Inferior parietal cortex (tissue), 1 donor: ENCODE data around the gene CSMD2.
A peak's percentile ranks its signal among the peaks of the same experiment; 100 is the strongest.

ENCODE experiments used
- DNase-seq: peaks from one replicate; pipeline ENCODE4 v3.0.0-alpha.2; 2016; ENCODE audit errors: extremely low spot score

Gene CSMD2

DNA sequence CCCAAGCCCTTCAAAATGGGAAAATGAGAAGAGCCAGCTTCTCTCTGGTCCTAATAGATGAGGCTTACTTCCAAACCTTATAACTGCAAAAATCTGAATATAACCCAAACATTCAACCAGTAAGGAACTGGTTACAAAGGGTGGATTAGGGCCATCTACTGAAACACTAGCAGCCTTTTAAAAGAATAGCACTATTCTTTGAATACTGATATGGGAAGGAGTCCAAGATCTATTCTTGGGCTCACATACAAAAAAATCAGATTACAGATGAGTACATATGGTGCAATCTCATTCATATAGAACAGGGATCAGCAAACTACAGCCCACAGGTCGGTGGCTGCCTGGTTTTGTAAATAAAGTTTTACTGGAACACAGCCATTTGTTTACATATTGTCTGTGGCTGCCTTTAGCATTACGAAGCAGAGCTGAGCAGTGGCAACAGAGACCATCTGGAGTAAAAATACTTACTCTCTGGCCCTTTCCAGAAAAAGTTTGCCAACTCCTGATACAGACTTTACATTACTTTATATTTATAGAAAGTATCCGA is 524.8 kb downstream of the CSMD2 start:
- no peak for DNase-seq

DNA sequence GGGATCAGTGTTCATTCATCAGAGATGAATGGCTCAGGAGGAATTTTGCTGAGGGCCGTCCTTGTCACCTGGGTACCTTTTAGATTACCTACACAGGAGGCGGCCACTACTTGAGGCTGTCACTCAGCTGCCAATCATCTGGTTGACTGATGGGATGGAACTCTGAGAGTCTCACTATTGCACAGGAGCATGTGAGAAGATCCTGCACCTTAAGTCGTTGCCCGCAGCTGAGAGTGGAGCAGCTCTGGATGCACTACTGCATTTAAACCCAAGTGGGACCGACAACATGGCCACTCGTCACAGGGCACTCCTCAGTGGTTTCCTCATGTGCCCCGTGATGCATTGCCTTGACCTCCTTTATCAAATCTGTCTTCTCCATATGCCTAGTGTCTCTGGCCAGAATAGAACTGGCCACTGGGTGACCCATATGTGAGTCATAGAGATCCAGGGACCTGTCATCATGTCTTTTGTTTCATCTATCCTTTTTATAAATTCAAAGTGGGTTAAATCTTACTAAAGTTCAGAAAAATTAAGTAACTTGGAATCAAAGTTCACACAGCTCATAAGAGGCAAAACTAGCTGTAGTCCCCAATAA is 527.1 kb downstream of the CSMD2 start:
- no peak for DNase-seq

DNA sequence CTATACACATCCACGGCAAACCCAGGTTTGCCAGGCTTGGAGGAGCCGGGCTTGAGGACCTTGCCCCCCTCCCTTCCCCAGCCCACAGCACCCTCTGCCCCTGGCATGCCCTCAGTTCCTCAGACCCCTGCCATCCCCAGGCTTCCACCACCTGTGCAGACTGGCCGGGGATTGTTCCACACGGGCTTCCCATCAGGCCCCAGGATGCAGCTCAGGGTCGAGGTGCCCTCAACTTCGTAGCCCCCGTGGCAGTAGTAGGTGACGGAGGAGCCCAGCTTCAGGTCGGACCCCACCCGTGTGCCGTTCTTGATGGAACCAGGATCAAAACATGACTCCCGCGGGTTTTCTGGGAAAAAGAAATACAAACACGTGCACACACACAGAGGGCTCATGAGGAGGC is 528.8 kb downstream of the CSMD2 start:
- DNase-seq: no peak

- DNase-seq: no peak
These were observed 529.6 kb downstream of the CSMD2 start for GRCh38 chr1:33635336-33636012.

GRCh38 chr1:33634806-33635205 is 530.2 kb downstream of the CSMD2 start:
- DNase-seq: no peak

DNA sequence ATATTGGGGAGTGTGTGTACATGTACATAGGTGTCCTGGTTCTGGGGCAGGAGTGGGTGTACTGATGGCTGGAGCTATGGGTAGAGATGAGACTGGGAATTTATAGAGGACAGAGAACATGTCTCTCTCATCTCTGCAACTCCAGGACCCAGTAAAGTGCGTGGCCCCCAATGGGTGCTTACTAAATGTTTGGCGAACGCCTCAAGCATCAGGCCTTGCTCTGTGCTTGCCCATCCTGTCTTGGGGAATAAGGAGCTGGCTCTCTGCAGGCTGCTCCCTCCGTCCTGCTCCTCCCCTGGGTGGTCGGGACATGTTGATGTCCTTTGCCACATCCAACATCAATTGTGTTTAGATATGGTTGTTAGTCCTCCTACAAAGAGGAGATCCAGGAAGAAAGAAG is 530.9 kb downstream of the CSMD2 start:
- DNase-seq: no peak

- DNase-seq: peak; percentile 96
These were observed 531.8 kb downstream of the CSMD2 start for GRCh38 chr1:33633019-33633801.

DNA sequence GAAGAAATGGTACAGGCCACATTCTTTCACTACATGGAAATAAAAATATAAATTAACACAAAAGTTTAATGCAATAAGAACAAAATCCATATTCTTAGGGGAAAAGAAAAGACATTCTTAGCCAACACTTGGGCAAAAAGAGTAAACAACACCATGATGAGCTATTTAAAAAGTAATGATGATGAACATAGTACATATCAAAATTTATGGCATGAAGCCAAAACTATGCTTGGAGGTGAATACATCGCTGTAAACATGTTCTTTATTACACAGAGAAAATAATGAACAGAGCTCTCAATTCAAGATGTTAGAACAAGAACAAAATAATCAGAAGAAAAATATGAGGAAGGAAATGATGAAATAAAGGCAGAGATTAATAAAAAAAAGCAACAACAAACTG is 534.3 kb downstream of the CSMD2 start:
- no peak for DNase-seq

GRCh38 chr1:33626801-33627200 is 538.2 kb downstream of the CSMD2 start:
- no peak for DNase-seq

- no peak for DNase-seq
These were observed 539.8 kb downstream of the CSMD2 start for GRCh38 chr1:33624991-33625870.

DNA sequence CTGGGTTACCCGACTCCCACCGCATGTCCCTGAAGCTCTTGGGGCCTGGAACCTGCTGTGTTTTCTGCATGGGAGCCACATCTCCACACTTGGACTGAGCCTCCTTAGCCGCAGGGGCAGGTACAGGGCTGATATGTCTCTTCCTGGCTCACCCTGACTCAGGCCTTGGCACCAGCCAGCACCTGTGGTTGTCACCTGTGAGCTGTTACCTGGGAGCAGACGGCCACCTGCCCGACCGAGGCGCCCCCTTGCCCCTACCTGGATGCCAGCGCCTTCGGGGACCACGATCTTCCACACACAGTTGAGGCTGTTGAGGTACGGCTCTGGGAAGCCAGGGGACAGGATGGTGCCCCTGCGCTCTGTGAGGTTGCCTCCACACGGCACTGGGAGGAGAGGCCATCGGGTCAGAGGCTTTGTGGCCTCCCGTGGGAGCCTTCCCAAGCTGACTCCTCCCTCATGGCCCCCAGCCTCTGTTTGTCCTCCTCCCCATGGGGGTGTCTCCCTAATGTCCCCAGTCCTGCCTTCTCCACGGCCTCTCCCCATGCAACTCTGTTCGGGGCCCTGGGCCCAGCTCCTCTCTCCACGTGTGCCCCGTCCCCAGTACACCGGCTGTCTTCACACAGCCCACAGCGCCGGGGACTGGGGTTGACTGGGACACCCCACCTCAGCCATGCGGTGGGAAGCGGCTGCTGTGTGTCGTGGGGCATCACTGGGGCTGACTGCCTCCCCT is 540.6 kb downstream of the CSMD2 start:
- no peak for DNase-seq

- no peak for DNase-seq
These were observed 541.2 kb downstream of the CSMD2 start for GRCh38 chr1:33623811-33624210.

DNA sequence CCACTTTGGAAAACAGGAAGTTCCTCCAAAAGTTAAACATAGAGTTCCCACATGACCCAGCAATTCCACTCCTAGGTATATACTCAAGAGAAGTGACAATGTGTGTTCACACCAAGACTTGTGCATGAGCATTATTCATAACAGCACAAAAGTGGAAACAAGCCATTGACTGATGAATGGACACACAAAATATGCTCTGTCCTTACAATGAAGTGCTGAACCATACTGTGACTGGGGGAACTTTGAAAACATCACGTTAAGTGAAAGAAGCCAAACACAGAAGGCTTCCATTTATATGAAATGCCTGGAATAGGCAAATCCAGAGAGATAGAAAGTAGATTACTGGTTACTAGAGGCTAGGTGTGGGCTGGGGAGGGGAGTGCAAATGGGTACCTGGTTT is 542.3 kb downstream of the CSMD2 start:
- DNase-seq: no peak

GRCh38 chr1:33618636-33619035 is 546.4 kb downstream of the CSMD2 start:
- no peak for DNase-seq

- DNase-seq: no peak
These were observed 547.6 kb downstream of the CSMD2 start for GRCh38 chr1:33617451-33617850.

DNA sequence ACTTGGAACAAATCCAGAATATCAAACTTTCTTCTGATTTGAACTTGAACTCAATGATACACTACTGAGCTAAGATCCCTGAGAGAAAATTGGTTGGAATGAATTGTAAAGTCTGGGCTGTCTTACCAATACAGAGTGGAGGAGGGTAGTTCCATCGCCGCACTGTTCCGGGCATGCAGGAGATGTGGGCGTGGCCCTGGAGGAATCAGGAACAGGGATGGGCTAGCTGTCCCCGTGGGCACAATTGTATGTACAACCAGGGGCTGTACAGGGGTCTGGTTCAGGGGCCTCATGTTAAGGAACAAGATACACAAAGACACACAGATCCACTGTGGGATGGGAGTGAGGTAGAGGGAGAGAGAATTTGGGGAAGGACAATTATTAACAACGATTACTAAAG is 548.2 kb downstream of the CSMD2 start:
- no peak for DNase-seq

- DNase-seq: no peak
These were observed 549.5 kb downstream of the CSMD2 start for GRCh38 chr1:33615546-33615945.

GRCh38 chr1:33610864-33611455 is 554.1 kb downstream of the CSMD2 start:
- DNase-seq: no peak

- no peak for DNase-seq
These were observed 554.6 kb downstream of the CSMD2 start for GRCh38 chr1:33610391-33610790.

DNA sequence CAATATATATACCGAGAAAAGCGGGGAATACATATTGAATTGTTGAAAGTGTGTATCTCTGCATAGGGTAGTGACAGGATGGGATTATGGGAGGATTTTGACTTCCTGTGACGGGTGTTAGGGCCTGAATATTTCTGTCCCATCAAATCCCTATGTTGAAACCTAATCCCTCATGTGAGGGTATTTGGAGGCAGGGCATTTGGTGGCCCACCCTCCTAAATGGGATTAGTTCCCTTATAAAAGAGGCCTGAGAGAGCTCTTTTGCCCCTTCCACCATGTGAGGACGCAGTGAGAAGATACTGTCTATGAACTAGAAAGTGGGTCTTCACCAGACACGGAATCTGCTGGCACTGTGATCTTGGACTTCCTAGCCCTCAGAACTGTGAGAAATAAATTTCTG is 555.3 kb downstream of the CSMD2 start:
- no peak for DNase-seq
